Lower lobe of right lung (tissue), 2 donors: ENCODE measurements around the gene VDR. TPM values are rescaled to one million over a fixed set of nuclear protein-coding genes. Genes with fewer than 3 reads are reported as not detected.
"Not testable (repeated sequence)": the region's sequence is repeated elsewhere in the genome, so short reads cannot be mapped to it uniquely, and the experiment has no call there.

Source experiments
- ATAC-seq, 2 donors: fragments of 200-7000 bp; cut with Tn5 transposase; one replicate each; pipeline ENCODE4 v1.9.1; 2020 to 2022; ENCODE audit warnings: mild to moderate bottlenecking in 2 of 2, moderate library complexity in 2 of 2
- DNase-seq: peaks from one replicate; pipeline ENCODE4 v3.0.0-alpha.2; 2020
- H3K27ac ChIP-seq: fragments of 200-600 bp; one replicate; pipeline ENCODE4 v1.8.0; 2022
- H3K27me3 ChIP-seq: fragments of 200-600 bp; one replicate; pipeline ENCODE4 v1.8.0; 2022; ENCODE audit warnings: low read depth
- H3K36me3 ChIP-seq: fragments of 200-600 bp; one replicate; pipeline ENCODE4 v1.8.0; 2022; ENCODE audit warnings: mild to moderate bottlenecking
- H3K4me1 ChIP-seq: fragments of 200-600 bp; one replicate; pipeline ENCODE4 v1.8.0; 2022
- H3K4me3 ChIP-seq: fragments of 200-600 bp; one replicate; pipeline ENCODE4 v1.8.0; 2022; ENCODE audit warnings: mild to moderate bottlenecking
- H3K9me3 ChIP-seq: fragments of 200-600 bp; one replicate; pipeline ENCODE4 v1.8.0; 2022
- intact Hi-C: fragments of 100-400 bp; cut with DNase I; formaldehyde crosslinking; loops from one replicate; pipeline ENCODE4 v1.11.0; 2022
- total RNA-seq: library from RNA; stranded (reverse); fragmentation: NEBNext Ultra II Directional; extraction: Animal tissue kit (Norgen Biotek cat#: 25700); gene quantifications from one replicate; pipeline ENCODE4 v1.2.1, GENCODE V29; 2021
- TF ChIP-seq, protein P1 (sequence below): fragments of 200-600 bp; IDR thresholded peaks from one replicate; pipeline ENCODE4 v1.8.0; 2022; ENCODE audit warnings: antibody characterized with exemption, mild to moderate bottlenecking
- donor health status: DM: no; HTN: yes; CAD: no; lungs with severe emphysema.

VDR gene
- total RNA-seq, 1 donor from 2014 or later, result 24.3 TPM

DNA sequence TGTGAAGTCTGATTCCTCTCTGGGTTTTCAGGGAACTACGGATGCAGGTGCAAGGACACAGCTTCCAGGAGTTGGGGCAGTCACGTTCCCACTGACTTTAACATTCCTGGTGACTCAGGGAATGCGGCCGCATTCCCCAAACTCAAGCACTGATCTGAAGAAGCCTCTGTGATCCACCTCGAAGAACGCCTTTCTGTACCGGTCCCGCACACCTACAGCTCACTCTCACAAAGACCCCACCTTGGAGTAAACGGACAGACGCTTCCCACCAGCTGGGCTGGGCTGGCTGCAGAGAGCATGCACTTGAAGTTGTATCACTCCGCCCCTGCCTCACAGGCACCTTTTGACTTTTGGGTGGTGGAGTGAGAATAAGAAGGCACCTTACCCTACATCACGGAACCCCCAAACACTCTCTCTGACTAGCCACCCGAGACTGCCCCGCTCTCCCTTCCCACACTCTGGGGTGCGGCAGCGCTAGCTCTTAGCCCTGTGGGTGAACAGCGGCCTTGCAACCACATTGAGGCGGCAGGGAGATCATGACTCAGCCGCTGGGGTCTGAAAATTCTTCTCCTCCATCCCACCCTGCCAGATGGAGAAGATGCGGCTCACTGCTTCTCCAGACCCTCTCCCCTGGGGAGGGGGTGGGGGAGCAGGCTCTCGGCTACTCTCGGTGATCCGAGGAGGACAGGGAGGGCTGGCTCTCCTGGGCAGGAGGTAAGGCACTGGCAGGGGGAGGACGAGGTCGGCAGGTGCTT lies 61.4 kb downstream of the VDR start:
- TF ChIP-seq, protein P1, sequence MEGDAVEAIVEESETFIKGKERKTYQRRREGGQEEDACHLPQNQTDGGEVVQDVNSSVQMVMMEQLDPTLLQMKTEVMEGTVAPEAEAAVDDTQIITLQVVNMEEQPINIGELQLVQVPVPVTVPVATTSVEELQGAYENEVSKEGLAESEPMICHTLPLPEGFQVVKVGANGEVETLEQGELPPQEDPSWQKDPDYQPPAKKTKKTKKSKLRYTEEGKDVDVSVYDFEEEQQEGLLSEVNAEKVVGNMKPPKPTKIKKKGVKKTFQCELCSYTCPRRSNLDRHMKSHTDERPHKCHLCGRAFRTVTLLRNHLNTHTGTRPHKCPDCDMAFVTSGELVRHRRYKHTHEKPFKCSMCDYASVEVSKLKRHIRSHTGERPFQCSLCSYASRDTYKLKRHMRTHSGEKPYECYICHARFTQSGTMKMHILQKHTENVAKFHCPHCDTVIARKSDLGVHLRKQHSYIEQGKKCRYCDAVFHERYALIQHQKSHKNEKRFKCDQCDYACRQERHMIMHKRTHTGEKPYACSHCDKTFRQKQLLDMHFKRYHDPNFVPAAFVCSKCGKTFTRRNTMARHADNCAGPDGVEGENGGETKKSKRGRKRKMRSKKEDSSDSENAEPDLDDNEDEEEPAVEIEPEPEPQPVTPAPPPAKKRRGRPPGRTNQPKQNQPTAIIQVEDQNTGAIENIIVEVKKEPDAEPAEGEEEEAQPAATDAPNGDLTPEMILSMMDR, result no peak
- DNase-seq (no peak), ATAC-seq (no peak)
- Histone ChIP-seq H3K4me1 (peaks cover 11% of the 10 kb centered on the region), H3K9me3 (no peaks in the 10 kb centered on the region), H3K27ac (no peak overlapping the region), H3K27me3 (no peaks in the 10 kb centered on the region), H3K36me3 (peaks cover 11% of the 10 kb centered on the region), H3K4me3 (no peak overlapping the region)
- intact Hi-C loops, result no loop called here

DNA sequence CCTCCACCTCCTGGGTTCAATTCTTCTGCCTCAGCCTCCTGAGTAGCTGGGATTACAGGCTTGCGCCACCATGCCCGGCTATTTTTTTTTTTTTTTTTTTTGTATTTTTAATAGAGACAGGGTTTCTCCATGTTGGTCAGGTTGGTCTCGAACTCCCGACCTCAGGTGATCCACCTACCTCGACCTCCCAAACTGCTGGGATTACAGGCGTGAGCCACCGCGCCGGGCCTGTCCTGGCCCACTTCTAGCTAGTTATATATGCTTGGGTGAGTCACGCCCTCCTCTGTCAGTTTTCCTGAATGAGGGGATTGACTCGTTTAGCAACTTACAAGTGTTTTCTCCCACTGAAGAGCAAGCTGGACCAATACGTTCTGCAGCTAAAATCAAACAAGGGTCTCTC lies 62.3 kb downstream of the VDR start:
- H3K27ac ChIP-seq, DNase-seq, intact Hi-C loops: not testable (repeated sequence)

DNA sequence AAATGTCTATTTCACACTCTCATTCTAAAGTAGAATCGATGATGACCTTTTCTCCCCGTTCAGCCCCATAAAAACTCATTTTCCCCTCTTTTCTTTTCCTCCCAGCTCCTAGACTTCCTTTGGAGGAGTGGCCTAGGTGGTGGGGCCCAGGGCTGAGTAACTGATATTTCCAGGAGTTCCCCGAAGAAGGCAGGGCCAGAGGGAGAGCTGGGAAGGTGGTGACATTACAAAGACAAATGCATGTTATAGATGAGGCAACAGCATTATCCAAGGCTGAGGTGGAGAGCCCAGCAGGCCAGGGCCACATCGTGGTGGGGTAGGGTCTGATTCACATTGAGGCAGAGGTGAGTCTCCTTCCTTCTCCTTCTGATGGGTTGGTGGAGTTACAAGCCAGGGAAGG lies 62.9 kb downstream of the VDR start:
- Histone ChIP-seq H3K9me3 (no peaks in the 10 kb centered on the region), H3K4me3 (no peak overlapping the region), H3K36me3 (peaks cover 11% of the 10 kb centered on the region), H3K27me3 (no peaks in the 10 kb centered on the region), H3K4me1 (peaks cover 26% of the 10 kb centered on the region), H3K27ac (no peak overlapping the region)
- DNase-seq (no peak), ATAC-seq (no peak)
- intact Hi-C loops, result no loop called here
- TF ChIP-seq, protein P1, result no peak

More for the DNA sequence above, 62.3 kb downstream of the VDR start:
- peaks cover 11% of the 10 kb centered on the region for H3K36me3 ChIP-seq
- not testable (repeated sequence) for H3K27me3 ChIP-seq, H3K4me3 ChIP-seq, ATAC-seq, H3K9me3 ChIP-seq
- H3K4me1 ChIP-seq, result peaks cover 20% of the 10 kb centered on the region

DNA sequence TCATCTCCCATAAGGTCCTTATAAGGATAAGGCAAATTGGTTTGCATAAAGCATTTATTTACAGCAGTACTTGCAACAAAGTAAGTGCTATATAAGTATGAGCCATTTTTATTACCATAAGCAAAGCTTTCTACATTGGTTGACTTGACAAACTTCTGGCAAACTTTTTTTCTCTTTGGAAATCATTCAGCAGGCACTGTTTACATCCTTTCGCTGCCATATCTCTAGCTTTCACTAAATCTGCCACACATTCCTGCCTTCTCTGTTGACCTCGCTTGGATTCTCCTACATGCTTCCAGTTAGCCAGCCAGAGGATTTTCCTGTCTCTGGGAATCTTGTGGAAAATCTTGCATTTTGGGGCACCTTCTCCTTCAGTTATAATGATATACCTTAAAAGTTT lies 63.3 kb downstream of the VDR start:
- ATAC-seq, result no peak
- Histone ChIP-seq H3K9me3 (no peaks in the 10 kb centered on the region), H3K27me3 (no peaks in the 10 kb centered on the region)

DNA sequence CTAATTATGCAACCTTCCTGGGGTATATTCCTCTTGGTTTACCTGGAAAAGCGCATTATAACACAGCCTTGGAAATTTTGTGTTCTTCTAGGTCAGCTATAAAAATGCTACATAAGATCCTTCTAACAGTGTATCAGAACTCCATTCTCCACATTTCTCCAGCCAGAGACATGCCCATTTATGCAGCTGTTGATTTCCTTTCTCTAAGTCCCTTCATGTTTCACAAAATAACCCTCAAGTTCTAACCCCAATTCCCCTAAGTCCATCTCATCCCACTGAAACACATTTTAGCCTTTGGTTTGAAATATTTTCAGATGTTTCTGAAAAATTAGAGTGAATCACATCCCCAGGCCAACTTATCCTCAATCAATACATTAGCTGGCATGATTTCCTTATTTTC lies 64.2 kb downstream of the VDR start:
- no peak for DNase-seq
- TF ChIP-seq, protein P1, result no peak
- ATAC-seq, result no peak
- peaks cover 36% of the 10 kb centered on the region for H3K4me1 ChIP-seq
- no peak overlapping the region for H3K4me3 ChIP-seq
- H3K27ac ChIP-seq, result no peak overlapping the region
- no peaks in the 10 kb centered on the region for H3K9me3 ChIP-seq
- H3K36me3 ChIP-seq, result peaks cover under 1% of the 10 kb centered on the region
- no peaks in the 10 kb centered on the region for H3K27me3 ChIP-seq
- intact Hi-C loops, result no loop called here

More for the DNA sequence above, 63.3 kb downstream of the VDR start:
- TF ChIP-seq, protein P1, result no peak
- DNase-seq, result no peak
- H3K27ac ChIP-seq, result no peak overlapping the region
- H3K36me3 ChIP-seq, result peaks cover 10% of the 10 kb centered on the region
- H3K4me3 ChIP-seq, result no peak overlapping the region
- peaks cover 29% of the 10 kb centered on the region for H3K4me1 ChIP-seq
- intact Hi-C loops, result no loop called here

DNA sequence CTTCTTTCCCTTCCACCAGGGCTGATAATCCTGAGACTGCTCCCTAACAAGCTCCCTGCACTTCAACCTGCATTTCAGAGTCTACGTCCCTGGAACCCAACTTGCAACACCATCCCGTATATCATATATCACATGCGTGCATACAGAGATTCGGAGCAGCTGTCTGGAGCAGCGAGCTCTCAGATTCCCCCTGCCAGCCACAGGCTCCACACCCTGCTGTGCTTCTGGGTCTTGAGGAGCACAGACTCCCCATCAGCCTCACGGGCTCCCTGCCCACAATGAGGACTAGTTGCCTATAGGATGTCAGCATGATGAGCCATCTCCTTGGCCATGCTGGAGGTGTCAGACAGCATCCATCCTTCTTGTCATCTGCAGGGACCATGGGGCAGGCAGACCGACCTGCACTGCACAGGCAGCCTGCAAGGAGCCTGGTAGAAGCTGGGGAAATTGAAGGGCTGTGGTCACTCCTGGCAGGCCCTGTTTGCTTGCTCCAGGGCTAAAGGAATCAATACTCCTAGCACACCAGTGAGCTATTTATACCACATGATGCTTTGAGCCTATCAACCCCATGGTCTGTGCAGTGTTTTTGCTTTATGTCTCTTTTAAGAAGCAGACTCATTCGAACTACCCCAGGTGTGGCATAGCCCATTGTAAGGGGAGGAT lies 65.4 kb downstream of the VDR start:
- H3K27me3 ChIP-seq, result no peaks in the 10 kb centered on the region
- no peak overlapping the region for H3K4me3 ChIP-seq
- H3K4me1 ChIP-seq, result peaks cover 38% of the 10 kb centered on the region
- no peaks in the 10 kb centered on the region for H3K36me3 ChIP-seq
- no peak for ATAC-seq
- DNase-seq, result no peak
- no peak overlapping the region for H3K27ac ChIP-seq
- intact Hi-C loops, result no loop called here
- no peaks in the 10 kb centered on the region for H3K9me3 ChIP-seq
- TF ChIP-seq, protein P1, result no peak
